Stimulated activated CD4-positive, alpha-beta T cell treated with anti-CD3 and anti-CD28 coated beads, Interleukin-15, amount 100 ng/mL, for 48 hours (primary cell): ENCODE measurements around the gene RAD51B.

Experiments used
- DNase-seq, 2 donors: peaks; one replicate each; pipeline ENCODE4 v3.0.0-alpha.2; 2020; ENCODE audit warnings: low read depth in 2 of 2

Gene RAD51B

DNA sequence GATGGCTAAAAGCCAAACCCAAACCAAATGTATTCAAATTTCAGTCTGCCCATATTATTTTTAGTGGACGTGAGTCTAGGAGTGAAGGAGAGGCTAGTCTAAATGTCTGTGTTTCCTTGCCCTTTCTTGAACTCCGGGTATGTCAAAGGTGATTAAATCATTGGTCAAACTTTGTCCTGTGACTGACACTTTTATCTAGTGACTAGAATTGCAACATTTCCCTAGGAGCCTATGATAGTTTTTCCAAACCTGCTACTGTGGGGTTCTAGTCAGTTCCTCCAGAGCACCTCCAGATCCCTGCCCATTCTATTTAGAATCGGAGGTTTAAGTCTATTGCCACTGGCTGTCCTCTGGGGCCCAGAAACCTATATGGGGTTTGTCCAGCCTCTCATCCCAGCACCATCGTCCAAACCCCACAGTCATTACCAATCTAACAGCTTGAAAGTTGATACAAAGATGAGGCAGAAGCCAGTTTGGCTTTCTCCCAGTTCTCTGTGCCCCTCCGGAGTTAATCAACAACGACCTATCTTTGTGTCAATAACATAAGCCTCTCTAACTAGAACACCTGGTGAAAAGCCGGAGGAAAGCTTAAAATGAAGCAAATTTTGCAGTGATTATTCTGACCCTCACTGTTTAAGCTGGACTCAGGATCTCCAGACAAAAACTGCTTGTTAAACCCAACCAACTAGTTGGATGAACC is 666.6 kb downstream of the RAD51B start:
- DNase-seq: no peak

DNA sequence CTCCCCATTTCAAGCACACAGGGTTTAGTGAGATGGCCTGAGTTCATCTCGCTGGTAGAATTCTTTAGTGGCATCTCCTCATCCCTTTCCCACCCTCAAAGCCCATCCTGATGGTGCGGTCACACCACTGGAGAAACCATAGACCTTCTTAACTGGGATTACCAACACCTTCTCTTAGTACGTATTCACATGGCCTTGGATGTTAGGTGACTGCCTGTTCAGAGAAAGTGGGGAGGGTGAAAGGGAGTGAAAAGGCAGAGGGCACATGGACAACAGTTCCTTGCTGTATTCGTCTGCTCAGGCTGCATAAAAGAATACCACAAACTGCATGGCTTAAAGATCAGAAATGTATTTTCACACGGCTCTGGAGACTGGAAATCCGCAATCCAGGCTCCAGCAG is 667.2 kb downstream of the RAD51B start:
- DNase-seq: no peak

DNA sequence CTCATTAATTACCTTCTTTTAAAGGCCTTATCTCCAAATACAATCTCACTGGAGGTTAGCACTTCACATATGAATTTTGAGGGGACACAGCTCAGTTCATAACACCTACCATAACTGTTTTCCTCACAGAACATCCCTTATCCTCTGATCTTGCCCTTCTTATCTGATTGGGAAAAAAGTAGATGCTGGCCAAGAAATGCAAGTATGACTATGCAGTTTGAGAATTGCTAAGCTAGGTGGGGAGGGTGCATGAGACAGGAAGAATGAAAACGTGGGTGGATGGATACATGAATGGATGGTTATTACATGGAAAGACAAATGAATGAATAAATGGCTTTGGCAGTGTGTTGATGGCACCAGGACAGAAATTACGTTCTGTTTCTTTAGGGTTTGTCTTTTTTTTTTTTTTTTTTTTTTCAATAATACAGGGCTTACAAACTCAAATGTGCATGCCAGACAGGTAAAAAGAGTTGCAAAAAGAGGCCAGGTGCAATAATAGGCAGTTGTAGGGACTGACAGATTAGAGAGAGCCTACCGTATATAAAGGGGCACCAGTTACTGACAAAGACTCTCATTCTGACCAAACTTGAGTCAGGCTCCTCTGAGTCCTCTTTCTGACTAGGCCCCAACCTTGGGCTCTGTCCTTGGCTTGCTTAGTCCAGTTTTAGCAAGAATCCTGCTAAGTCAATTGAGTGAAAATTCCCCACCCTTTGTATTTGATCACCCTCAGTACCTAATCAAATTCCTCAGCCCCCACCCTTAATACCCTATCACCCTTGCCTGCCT is 668.4 kb downstream of the RAD51B start:
- DNase-seq: no peak

DNA sequence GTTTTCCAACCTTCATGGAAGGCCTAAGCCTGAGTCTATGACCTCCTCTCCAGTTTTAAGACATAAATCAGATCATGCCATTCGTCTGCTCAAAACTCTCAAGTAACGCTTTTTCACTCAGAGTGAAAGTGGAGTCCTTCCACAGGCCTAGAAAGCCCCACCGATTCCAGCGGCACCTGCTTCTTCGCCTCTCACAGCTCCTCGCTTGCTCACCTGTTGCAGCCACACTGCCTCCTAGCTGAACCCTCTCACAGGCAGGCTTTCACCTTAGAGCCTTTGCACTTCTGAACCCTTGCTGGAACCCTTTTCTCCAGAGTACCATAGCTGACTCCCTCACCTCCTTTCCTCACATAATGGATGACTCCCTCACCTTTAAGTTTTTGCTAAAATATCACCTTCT is 672.2 kb downstream of the RAD51B start:
- no peak for DNase-seq

DNA sequence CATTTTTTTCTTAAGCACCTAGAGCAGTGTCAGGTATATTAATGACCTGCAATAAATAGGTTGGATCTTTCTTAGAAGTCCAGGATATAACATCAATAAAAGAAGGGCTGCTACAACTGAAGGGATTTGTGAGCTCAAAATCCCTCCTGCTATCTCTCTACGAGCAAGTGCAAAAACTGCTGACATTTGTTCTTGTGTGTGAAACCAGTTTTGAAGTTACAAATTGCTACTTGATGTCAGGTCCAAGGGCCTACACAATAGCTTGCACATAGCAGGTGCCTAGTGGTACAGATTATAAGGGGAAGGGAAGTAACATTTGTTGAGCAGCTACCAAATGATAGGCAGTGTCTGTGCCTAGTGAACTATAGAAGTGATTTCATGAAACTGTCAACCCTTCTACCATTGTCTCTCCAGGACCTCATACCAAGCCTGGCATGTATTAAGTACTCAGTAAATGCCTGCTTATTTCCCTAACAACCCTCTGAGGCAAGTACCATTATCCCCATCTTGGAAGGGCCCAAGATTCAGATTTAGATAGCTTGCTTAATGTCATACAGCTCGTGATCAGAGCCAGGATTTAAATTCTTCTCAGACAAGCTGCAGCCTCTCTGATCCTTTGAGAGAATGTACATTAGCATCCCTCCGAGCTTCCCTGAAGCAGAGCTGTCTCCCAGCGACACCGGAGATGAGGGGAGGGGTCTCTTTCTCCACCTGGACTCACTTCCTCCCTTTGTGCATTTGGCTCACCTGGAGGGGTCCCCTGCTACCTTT is 673.0 kb downstream of the RAD51B start:
- DNase-seq: no peak

DNA sequence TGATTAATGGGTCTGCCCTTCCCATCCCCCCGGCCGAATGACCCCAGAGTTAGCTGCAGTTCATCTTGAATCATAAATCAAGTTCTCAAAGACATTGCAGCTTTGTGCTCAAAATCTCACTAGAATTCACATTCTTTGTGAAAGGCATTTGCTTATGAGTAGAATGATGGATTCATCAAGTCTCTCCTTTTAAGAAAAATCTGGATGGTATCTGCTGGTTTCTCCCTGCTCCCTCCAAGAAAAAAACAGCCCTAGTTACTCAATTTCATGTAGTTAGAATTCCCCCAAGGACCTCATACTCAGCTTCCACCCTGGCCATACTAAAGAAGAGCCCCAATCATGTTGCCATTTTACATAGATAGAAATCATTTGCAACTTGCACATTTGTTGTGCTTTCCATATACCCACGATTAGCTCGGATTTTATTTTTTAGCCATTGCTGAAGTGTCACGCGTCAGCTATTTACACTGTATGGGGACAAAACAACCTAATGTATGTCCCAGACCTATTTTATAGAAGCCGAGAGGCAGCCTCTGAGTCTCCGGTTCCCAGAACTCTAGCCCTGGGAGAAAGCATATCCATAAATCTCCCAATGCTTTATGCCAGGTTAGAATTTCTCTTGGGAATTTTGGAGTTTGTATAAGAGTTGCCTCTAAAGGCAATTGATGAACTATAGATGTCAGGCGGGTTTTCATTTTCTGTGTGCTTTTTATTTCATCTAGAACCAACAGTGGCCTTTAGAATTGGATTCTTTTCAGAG is 673.8 kb downstream of the RAD51B start:
- no peak for DNase-seq

DNA sequence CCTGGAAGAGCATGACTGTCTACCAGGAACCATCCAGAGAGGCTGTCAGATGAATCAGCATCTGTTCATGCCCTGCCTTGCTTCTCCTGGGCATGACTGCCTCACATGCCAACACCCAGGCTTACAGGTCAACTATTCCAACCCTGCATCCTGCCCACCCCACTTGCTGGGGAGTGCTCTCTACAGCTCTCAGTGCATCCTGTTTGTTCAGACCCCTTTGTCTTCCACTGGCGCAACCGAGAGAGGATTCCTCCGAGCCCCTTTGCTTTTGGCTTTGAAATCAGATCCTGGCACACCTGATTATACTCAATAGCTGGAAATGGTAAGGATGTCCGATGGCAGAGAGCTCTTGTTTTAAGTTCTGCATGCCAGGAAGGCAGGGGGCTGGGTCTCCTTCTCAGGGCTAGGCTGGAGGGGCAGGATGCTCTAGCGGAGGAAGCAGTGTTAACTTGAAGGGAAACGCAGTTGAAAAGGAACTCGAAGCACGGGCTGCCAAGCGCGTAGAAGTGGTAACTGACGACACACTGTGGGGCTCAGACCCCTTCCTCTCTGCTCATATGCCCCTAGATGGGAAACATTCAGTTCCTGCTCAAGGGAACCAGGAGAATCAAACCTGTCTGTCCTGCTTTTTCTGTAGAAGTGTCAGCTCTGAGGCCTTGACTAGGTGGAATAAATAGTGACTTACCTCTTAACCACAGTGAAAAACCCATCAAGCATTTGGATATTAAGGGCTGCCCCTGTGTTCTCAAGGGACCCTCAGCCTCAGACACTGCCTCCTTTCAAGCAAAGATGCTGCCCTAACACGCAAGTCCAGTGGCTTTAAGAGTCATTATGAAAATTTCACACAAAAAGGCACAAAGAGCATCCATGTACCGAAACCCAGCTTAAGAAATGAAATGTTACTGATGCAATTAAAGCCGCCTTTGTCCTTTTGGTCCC is 675.8 kb downstream of the RAD51B start:
- DNase-seq: no peak

DNA sequence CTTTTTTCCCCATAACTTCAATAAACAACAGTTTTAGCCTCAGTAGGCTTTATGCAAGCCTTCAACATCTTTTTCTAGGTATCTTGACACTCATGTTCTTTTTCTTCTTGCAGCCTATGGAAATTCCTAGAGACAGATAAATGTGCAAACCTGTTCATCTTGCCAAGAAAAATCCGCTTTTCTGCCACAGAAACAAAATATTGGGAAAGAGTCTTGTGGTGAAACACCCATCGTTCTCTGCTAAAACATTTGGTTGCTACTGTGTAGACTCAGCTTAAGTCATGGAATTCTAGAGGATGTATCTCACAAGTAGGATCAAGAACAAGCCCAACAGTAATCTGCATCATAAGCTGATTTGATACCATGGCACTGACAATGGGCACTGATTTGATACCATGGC is 677.4 kb downstream of the RAD51B start:
- no peak for DNase-seq

DNA sequence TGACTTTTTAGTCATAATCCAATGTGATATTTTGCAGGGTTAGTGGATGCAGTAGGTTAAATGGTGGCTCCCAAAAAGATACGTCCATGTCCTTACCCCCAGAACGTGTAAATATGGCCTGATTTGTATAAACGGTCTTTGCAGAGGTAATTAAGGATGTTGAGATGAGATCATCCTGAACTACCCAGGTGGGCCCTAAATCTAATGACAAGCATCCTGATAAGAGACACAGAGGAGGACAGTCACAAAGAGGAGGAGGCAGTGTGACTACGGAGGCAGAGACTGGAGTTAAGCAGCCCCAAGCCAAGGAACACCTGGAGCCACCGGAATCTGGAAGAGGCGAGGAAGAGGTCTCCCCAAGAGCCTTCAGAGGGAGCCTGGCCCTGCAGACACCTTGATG is 679.9 kb downstream of the RAD51B start:
- no peak for DNase-seq

DNA sequence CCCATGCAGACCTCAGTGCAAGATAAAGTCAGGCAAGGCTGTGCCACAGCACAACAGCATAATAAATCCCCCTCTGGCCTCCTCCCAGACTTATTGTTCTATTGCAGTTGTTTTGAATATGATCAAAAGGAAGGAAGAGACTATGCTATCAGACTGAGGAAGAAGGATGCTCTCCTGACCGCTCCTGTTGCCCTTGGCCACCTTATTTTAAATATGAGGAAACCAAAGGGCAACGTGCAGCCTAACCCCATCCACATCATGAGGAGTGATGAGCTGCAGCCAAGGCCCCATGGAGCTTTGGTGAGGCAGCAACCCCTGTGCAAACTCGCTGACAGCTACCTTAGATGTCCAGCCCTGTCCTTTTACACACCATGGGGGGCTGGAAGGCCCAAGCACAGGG is 681.6 kb downstream of the RAD51B start:
- no peak for DNase-seq

DNA sequence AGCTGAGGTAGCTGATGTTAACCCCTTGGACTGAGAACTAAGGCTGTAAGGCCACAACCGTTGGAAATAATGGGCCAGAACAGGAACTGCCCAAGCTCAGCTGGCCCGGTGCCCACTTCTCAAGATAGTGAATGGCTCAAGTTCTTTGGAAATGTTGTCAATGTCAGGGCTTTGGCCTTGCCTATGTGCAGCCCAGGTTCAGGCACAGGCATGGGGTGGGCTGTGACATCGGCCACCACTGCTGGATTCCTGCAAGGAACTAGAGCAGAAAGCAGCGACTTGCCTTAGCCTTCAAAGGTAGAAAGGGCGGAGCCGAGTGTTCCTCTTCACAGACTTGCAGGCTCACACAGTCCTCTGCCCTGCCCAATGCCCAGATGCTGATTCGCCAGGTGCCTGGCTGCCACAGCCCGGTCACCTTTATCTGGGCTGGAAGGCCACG is 682.1 kb downstream of the RAD51B start:
- DNase-seq: no peak

DNA sequence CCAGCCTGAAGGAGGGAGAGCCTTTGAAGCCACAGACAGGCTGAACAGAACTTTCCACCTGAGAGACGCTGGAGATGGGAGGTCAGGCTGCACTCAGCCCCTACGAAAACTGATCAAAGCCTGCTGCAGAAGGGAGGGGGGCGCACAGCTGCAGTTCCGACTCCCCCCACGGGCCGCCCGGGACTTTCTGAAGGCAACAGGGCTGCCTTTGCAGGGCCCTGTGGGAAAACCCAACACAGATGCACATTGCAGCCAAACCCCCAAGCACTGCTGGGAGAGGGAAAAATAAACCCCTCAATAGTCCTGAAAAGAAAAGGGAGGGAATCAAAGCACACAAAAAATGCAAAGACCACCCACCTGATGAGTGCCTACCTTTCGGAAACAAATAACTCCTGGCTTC is 682.7 kb downstream of the RAD51B start:
- no peak for DNase-seq

DNA sequence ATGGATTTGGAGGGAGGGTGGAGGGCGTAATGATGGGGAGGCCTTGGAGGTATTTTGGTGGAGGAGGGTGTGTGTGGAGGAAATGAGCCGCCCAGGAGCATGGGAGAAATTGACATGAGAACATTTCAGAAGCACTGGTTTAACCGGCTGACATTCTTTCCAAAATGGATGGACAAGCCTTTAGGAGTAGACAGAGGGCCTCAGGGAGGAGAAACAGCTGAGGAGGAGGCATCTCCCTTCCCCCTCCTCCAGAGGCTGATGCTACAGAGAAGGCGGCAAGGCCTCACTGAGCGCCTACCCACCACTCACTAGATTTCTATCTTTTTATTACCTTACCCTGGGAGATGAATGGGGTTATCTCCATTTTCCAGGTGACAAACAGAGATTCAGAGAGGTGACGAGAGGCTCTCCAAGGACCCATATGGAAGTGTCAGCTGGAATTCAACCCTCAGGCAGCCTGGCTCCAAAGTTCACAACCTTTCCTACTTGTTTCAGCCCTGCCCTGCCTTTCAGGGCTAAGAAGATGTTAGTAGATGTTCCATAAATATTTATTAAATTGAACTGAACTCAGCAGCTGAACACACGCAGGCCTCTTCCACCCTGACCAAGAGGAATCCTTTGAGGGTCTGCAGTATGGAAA is 683.7 kb downstream of the RAD51B start:
- DNase-seq: no peak

DNA sequence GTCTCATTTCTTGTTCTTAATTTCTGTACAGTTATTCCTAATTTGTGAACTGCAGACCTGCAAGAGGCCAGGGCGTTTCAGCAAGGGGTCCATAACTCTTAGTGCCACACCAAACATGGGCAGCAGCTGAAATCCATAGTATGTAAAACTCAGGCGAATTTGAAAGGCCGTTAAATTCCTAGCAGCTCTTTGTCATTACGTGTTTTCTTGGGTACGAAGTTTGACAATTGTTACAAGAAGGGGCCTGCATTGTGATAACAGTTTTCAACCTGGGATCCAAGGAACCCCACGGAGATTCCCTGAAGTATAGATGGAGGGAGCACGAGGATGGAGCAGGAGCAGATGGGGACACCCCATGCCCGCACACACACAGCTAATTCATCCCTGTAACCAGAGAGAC is 685.3 kb downstream of the RAD51B start:
- no peak for DNase-seq

DNA sequence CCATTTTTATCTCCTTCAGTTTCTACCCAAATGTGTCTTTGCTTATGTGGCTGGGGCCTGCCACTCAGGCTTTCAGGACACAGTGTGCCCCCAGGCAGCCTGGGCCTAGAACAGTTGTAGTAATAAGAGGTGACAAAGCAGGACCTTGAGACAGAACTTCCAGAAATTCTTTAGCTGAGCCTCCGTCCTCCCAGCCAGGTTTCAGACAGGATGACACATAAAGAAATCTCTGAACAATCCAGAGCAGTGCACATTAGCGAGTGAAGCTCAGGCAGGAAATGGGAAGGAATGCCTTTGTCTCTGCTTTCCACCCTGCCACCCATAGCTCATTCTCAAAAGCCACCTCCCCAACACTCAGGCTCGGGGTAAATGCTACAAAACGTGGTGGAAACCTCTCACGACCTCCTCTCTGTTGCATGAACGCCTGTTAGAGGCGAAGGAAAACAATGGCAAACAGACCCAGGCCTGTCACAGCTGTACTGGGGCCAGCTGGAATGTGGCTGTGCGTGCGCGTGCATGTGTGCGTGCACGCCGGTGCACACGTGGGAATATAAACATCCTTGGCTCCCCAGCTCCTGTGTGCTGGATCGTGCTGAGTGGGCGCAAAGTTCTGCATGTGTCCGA is 686.6 kb downstream of the RAD51B start:
- no peak for DNase-seq

DNA sequence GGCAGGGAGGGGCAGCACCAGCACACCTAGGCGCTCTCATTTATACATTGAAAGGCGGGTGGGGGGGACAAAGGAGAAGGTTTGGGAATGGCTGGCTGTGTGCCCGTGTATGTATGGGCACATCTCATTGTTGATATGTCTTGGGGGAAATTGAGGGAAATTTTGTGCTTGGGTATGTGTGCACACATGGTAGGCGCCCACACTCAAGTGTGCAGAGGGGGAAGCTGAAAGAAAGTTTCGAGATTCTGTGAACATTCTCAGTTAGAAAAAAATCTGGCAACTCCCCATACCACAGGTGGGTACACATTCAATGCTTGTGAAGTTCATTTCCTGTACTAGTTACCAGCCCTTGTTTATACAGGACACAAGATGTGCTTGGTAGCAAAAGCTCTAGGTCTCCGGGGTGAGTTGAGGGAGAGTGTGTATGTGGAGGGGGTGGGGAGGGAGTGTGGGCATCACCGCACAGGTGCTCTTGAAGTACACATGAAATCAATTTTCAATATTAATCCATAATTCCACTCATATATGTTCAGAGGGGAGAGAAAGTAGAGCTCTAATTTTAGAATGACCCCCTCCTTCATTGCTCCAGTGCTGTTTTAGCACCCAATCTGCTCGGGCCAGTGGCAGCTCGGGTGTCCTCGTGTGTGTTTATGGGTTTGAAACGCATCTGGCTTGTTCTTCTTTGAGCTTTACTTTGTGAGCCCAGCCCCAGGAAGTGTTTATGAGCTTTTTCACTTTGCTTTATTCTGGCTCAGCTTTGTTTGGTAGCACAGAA is 687.3 kb downstream of the RAD51B start:
- no peak for DNase-seq

DNA sequence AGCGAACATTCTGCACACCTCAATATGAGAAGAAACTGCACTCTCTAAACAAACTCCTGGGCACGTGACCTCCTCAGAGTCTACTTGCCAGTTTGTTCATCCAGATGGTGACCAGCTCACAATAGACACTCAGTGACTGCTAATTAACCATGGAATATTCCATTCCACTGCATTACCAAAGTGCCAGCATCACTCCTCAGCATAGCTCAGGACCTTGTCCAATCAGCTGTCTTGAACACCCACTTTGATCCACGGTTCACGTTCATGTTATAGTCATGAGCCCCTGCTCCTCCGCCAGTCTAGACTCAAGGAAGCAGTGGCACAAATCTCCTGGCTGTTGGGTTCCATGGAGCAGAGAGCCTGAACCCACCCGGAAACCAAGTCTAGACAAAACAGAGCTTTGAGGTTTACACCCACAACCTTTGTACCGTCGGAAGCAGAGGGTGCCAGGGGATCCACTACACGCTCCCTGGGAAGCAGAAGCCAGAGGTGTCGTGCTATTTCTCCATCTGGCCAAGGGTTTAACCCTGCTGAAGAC is 688.0 kb downstream of the RAD51B start:
- DNase-seq: no peak

DNA sequence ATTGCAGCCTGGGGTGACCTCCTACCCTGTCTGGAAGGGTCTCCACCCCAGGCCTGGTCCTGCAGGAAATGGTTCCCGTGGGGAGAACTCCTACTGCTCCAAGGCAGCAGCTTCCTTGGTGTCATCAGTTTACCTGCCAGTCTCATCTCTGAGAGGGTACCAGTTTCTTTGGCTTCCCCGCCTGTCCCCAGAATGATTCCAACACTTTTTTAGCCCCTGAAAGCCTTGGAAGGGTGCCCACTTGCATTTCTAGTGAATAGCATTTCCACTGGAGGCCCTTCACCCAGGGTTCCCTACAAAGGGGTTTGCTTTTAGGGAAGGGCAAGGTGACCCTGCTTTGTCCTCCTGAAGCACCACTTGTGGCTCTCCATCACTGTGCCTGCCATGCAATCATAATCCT is 689.0 kb downstream of the RAD51B start:
- DNase-seq: no peak
